ENCODE results near the gene PCDHA4.

DNA sequence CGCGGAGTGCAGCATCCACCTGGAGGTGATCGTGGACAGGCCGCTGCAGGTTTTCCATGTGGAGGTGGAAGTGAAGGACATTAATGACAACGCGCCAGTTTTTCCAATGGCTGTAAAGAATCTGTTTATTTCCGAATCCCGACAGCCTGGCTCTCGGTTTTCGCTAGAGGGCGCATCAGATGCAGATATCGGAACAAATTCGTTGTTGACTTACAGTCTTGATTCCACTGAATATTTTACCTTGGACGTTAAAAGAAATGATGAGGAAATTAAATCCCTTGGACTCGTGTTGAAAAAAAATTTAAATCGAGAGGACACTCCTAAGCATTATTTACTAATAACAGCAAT, 5.4 kb upstream of the PCDHA4 start:
- no peak for TF ChIP-seq HOXC10 (CRISPR knock-in tag; IDR thresholded peaks at IDR 0.05)
- no peak for TF ChIP-seq CTCF (tag by site-specific recombination; IDR thresholded peaks at IDR 0.05)
- TF ChIP-seq GLIS1 (tag by site-specific recombination; IDR thresholded peaks at IDR 0.05), result no peak
- TF ChIP-seq ZNF140 (tag by site-specific recombination; IDR thresholded peaks at IDR 0.05), result no peak
- no peak for TF ChIP-seq OVOL3 (tag by site-specific recombination; IDR thresholded peaks at IDR 0.05)
- TF ChIP-seq ZNF510 (tag by site-specific recombination; IDR thresholded peaks at IDR 0.05; ENCODE audit: insufficient replicate concordance), result no peak
- TF ChIP-seq ZBTB8A (tag by site-specific recombination; IDR thresholded peaks at IDR 0.05), result no peak
- no peak for TF ChIP-seq ZNF169 (tag by site-specific recombination; IDR thresholded peaks at IDR 0.05)
- no peak for TF ChIP-seq ZNF274 (IDR thresholded peaks at IDR 0.05; ENCODE audit: low read length)
- no peak for TF ChIP-seq ZNF274 (tag by site-specific recombination; IDR thresholded peaks at IDR 0.05; ENCODE audit: borderline replicate concordance)
- no peak for TF ChIP-seq BCL11A (tag by site-specific recombination; IDR thresholded peaks at IDR 0.05; ENCODE audit: low read depth)
- TF ChIP-seq, protein P1, sequence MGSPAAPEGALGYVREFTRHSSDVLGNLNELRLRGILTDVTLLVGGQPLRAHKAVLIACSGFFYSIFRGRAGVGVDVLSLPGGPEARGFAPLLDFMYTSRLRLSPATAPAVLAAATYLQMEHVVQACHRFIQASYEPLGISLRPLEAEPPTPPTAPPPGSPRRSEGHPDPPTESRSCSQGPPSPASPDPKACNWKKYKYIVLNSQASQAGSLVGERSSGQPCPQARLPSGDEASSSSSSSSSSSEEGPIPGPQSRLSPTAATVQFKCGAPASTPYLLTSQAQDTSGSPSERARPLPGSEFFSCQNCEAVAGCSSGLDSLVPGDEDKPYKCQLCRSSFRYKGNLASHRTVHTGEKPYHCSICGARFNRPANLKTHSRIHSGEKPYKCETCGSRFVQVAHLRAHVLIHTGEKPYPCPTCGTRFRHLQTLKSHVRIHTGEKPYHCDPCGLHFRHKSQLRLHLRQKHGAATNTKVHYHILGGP (tag by site-specific recombination; IDR thresholded peaks at IDR 0.05), result no peak
- TF ChIP-seq WT1 (tag by site-specific recombination; IDR thresholded peaks at IDR 0.05), result no peak
